ENCODE data around the gene DPF3. TPM values are rescaled to one million over a fixed set of nuclear protein-coding genes. Genes with fewer than 3 reads are reported as not detected.

The DPF3 gene
- total RNA-seq, 2 donors from 2014 or later = 0.78 to 4.0 TPM

- DNase-seq (no peak), ATAC-seq (no peak)
- intact Hi-C loops (cut with DNase I) = no loop called here
- Histone ChIP-seq H3K36me3 (replicated peaks in 1 of 2; ENCODE audit: insufficient read depth in 1 of 2, low read depth in 2 of 2) (no peaks in the 10 kb centered on the region), H3K27ac (no peak overlapping the region), H3K27me3 (no peaks in the 10 kb centered on the region), H3K4me3 (no peak overlapping the region), H3K9me3 (peaks cover 0 to 10% (median 0%) of the 10 kb centered on the region in 3 donors), H3K4me1 (no peaks in the 10 kb centered on the region)
- TF ChIP-seq CTCF (IDR thresholded peaks at IDR 0.05) (no peak), POLR2A (IDR thresholded peaks at IDR 0.05) (no peak)
Observed at GRCh38 chr14:72759670-72760069, 134.2 kb downstream of the DPF3 start.

GRCh38 chr14:72758993-72759392 is 134.9 kb downstream of the DPF3 start:
- DNase-seq = no peak
- no peaks in the 10 kb centered on the region for H3K27me3 ChIP-seq
- H3K4me1 ChIP-seq = no peaks in the 10 kb centered on the region
- no peak overlapping the region for H3K4me3 ChIP-seq
- H3K36me3 ChIP-seq (replicated peaks in 1 of 2; ENCODE audit: insufficient read depth in 1 of 2, low read depth in 2 of 2) = no peaks in the 10 kb centered on the region
- no peak for ATAC-seq
- no peak overlapping the region for H3K27ac ChIP-seq
- intact Hi-C loops (cut with DNase I) = no loop called here
- TF ChIP-seq POLR2A (IDR thresholded peaks at IDR 0.05) (no peak), CTCF (IDR thresholded peaks at IDR 0.05) (no peak)
- H3K9me3 ChIP-seq = peaks cover 0 to 10% (median 0%) of the 10 kb centered on the region in 3 donors

GRCh38 chr14:72758420-72758819 is 135.5 kb downstream of the DPF3 start:
- no peaks in the 10 kb centered on the region for H3K4me1 ChIP-seq
- H3K27ac ChIP-seq = no peak overlapping the region
- intact Hi-C loops (cut with DNase I) = no loop called here
- TF ChIP-seq CTCF (IDR thresholded peaks at IDR 0.05) (no peak), POLR2A (IDR thresholded peaks at IDR 0.05) (no peak)
- H3K9me3 ChIP-seq = peaks cover 0 to 10% (median 0%) of the 10 kb centered on the region in 3 donors
- H3K4me3 ChIP-seq = no peak overlapping the region
- no peaks in the 10 kb centered on the region for H3K27me3 ChIP-seq
- ATAC-seq = no peak
- 76 to 82% methylated on average over 5 of the region's 5 CpGs for WGBS, 2 donors
- H3K36me3 ChIP-seq (replicated peaks in 1 of 2; ENCODE audit: insufficient read depth in 1 of 2, low read depth in 2 of 2) = no peaks in the 10 kb centered on the region
- no peak for DNase-seq

GRCh38 chr14:72756967-72757366 is 136.9 kb downstream of the DPF3 start:
- WGBS, 2 donors = 88 to 95% methylated on average over 1 of the region's 1 CpG
- Histone ChIP-seq H3K9me3 (peaks cover 0 to 10% (median 0%) of the 10 kb centered on the region in 3 donors), H3K4me3 (no peak overlapping the region), H3K4me1 (no peaks in the 10 kb centered on the region), H3K36me3 (replicated peaks in 1 of 2; ENCODE audit: insufficient read depth in 1 of 2, low read depth in 2 of 2) (no peaks in the 10 kb centered on the region), H3K27ac (no peak overlapping the region), H3K27me3 (no peaks in the 10 kb centered on the region)
- no peak for DNase-seq
- no peak for TF ChIP-seq POLR2A (IDR thresholded peaks at IDR 0.05)
- TF ChIP-seq CTCF (IDR thresholded peaks at IDR 0.05) = no peak
- ATAC-seq = no peak
- intact Hi-C loops (cut with DNase I) = no loop called here

GRCh38 chr14:72755766-72756165 is 138.1 kb downstream of the DPF3 start:
- Histone ChIP-seq H3K9me3 (peaks cover 0 to 10% (median 0%) of the 10 kb centered on the region in 3 donors), H3K4me1 (no peaks in the 10 kb centered on the region), H3K27me3 (no peaks in the 10 kb centered on the region), H3K4me3 (no peak overlapping the region), H3K27ac (no peak overlapping the region), H3K36me3 (replicated peaks in 1 of 2; ENCODE audit: insufficient read depth in 1 of 2, low read depth in 2 of 2) (no peaks in the 10 kb centered on the region)
- DNase-seq = no peak
- intact Hi-C loops (cut with DNase I) = no loop called here
- WGBS, 2 donors = 72 to 85% methylated on average over 3 of the region's 3 CpGs
- no peak for TF ChIP-seq POLR2A (IDR thresholded peaks at IDR 0.05)
- no peak for TF ChIP-seq CTCF (IDR thresholded peaks at IDR 0.05)
- ATAC-seq = no peak
